DMS153 treated with DMSO at 0.1 percent for 48 hours (cell line): ENCODE measurements around the gene FMNL2.
"Not testable (repeated sequence)": the region's sequence is repeated elsewhere in the genome, so short reads cannot be mapped to it uniquely, and the experiment has no call there.

ENCODE experiments used
- DNase-seq: peaks from one replicate; lab custom pipeline; 2025; ENCODE audit not compliant: unreplicated experiment; lab: John Stamatoyannopoulos, UW

Gene FMNL2

DNA sequence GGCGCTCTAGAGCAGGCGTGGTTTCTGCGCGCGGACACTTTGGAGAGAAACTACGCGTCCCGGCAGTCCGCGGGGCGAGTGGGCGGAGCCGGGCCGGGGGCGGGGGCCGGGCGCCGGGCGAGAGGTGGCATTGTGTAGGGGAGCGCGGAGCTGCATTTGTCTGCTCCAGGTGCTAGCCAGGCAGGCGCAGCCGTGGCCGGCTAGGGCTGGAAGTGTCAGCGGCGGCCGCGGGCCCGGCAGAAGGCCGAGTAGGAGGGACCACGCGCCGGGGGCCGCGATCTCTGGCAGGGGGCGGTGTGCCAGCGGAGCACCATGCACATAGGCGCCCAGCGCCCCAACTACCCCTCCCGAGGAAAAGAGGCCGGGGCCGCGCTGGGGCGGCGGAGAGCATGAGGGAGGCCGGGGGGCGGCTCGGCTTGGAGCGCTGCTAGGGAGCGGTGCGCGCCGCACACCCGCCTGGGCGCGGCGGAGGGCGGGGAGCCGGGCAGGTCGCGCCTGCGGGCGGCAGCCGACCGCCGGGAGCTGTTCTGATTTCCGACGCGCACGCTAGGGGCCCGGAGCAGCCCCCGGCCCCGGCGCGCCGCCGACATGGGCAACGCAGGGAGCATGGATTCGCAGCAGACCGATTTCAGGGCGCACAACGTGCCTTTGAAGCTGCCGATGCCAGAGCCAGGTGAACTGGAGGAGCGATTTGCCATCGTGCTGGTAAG, at the start of gene FMNL2:
TSS of gene FMNL2 (plus strand) at position 159 of the 710 bp plus-strand sequence.
- peak; percentile 66 for DNase-seq

DNA sequence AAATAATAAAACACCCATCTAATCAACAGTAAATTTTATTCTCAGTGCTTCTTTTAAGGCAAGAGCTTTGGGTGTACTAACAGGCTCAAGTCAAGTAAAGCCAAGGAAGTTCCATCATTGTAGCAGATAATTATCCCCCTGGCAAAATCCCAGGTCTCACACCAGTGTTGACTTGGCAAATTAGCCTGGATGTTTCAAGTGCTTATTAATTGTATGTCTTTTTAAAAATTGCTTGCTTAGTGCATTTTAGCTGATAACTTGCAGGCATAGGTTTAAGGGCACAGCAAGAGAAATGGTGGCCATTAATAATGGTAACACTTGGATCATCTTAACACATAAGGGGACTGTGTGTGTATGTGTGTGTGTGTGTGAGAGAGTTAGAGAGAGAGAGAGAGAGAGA, 42.0 kb upstream of the FMNL2 start:
- no peak for DNase-seq

DNA sequence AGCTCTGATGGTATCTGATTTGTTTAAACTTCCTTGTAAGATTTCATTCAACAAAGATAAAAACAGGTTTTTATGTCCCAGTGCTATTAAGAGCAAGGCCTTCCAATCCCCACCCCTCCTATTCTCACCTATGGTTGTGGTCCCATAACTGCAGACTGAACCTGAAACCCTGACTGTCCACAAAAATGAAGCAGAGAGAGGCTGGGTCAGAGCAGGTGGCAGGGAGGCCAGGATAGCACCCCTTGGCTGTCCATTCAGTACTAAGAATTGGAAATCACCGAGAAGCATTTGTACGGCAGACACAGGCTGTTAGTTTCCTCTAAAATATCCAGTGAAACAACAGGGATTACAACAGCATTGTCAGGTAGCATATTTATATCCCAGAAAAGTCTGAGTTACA, 37.3 kb upstream of the FMNL2 start:
- DNase-seq: no peak

DNA sequence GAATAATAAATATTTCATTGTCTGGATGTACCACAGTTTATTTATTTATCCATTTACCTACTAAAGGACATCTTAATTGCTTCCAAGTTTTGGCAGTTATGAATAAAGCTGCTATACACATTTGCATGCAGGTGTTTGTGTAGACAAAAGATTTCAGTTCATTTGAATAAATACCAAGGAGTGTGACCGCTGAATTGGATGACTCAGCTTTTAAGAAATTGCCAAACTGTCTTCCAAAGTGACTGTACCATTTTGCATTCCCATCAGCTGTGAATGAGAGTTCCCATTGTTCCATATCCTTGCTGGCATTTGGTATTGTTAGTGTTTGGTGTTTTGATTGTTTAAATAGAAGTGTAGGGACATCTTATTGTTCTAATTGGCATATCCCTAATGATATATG, 36.2 kb upstream of the FMNL2 start:
- no peak for DNase-seq

DNA sequence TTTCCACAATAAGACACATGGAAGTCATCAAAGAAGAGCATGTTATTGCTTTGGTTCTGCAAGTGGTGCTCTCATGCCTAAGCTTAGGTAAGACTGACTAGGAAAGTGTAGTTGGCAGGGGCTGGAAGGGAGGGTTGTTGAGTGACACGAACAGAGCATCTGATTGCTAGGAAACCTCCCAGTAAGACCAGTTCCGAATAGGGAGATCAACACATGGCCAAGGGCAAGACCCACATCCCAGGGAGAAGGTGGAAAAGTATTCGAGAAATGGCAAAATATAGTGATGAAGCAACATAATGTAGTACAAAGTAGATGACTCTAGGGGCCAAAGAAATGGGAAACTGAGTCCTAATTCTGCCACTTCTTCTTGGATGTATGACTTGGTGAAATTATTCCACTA, 33.8 kb upstream of the FMNL2 start:
- no peak for DNase-seq

GRCh38 chr2:152303951-152304350, 31.0 kb upstream of the FMNL2 start:
- no peak for DNase-seq

GRCh38 chr2:152304836-152305235, 30.1 kb upstream of the FMNL2 start:
- DNase-seq: no peak

GRCh38 chr2:152307863-152308262, 27.1 kb upstream of the FMNL2 start:
- DNase-seq: no peak

DNA sequence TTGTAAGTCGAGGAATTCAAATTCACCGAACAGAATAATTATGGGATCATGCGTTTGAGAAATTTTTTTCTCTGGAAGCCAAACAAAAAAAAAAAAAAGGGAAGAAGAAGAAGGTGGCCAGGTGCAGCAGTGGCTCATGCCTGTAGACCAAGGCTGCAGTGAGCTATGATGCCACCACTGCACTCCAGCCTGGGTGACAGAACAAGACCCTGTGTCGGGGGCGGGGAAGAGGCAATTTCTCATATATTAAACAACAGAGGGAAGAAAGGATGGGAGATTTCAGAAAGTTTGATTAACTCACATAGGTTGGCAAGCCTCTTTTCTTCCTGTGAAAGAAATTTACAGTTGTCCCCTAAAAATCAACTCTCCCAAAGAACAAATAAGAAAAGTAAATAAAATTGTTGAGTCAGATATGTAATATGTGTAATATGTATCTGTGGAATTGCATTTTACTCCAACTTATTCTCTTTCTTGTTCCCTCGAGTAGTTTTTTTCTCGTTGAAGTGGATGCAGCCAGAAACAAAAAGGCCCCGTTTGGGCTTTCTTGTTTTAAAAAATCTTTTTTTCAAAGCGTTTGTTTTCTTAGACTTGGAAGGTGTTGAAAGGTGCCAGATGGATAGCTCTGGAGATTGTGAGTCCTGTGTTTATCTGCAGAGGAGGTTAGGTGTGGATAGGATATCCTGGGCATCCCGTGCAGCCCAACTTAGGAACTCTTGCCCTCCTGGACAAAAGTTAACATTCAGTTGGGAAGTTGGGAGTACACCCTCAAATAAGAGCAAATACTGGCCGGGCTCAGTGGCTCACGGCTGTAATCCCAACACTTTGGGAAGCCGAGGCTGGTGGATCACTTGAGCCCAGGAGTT, 25.4 kb upstream of the FMNL2 start:
- no peak for DNase-seq

DNA sequence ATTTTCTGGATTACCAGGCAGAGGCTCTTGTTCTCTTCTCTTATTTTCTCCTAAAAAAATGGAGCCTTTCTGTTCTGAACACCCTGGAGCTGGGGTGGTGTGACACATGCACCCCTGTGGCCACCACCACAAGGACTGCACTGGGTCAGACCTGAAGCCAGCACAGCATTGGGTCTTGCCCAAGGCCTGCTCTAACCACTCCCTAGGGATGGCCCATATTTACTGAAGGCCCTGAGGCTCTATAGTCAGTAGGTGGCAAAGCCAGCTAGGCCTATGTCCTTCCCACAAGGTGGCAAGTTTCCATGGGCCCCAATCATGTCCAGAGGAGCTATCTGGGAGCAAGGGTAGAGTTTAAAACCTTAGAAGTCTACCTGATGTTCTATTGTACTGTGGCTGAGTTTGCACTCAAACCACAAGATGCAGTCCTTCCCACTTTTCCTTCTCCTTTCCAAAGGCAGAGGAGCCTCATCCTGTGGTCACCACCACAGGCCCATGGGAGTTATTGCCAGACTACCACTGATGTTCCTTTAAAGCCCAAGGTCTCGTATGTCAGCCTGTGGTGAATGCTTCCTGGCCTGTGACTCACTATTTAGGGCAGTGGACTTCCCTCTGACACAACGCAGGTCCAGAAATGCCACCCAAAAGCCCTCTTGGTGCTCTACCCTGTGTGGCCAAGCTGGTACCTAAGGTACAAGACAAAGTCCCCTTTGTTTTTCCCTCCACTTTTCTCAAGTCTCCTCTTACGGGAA, 15.0 kb upstream of the FMNL2 start:
- DNase-seq: no peak

- no peak for DNase-seq
These were observed 14.2 kb upstream of the FMNL2 start for GRCh38 chr2:152320814-152321213.

DNA sequence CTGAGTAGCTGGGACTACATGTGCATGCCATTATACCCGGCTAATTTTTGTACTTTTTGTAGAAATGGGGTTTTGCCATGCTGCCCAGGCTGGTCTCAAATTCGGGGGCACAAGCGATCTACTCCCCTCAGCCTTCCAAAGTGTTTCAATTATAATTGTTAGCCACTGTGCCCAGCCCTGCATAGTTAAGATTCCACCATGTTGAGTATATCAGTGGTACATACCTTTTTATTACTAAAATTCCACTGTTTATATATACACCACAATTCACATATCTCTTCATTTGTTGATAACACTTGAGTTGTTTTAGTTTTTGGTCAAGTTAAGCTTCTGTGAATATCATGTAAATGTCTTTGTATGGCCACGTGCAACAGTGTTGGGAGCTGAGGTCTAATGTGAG, 12.8 kb upstream of the FMNL2 start:
- DNase-seq: no peak

GRCh38 chr2:152325126-152325525, 9.8 kb upstream of the FMNL2 start:
- DNase-seq: not testable (repeated sequence)

DNA sequence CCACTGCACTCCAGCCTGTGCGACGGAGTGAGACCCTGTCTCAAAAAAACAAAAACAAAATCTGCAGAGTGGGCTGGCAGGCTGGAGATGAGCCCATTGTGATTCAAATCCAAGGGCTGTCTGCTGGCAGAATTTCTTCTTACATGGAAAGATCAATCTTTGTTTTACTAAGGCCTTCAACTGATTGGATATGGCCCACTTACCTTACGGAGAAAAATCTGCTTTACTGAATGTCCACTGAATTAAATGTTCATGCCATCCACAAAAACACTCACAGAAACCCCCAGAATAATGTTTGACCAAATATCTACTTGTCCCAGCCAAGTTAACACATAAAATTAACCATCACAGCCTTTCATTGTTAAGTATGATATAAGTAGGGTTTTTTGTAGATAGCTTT, 8.3 kb upstream of the FMNL2 start:
- DNase-seq: no peak

- no peak for DNase-seq
These were observed 7.0 kb upstream of the FMNL2 start for GRCh38 chr2:152328013-152328412.

DNA sequence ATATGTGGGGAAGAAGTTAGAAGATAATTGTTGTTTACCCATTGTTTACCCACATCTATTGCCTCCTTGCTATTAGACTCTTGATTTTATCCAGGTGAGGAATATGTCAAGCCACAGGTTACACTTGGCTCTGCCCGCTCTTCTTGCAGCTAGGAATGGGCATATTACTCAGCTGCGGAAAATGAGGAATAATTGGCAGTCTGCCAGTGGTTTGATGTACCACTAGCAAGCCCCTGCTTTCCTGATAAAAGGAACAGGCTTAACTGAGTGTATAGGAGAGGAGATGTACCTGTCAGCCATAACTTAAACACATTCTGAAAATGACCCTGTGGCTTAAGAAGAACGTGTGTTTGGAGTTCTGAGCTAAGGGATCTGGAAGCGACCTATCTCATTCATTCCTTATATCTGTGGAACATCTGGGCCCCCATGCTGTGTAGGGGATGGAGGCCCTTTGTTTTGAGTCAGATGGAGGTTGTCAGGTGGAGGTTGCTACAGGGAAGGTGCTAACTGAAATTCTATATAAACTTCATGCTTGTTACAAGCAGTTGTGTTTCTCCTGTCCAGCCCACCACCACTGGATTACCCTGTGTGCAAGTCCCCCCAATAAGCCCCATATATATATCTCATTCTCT, 4.6 kb upstream of the FMNL2 start:
- no peak for DNase-seq

- DNase-seq: no peak
These were observed 316 bp upstream of the FMNL2 start for GRCh38 chr2:152334701-152335015.

- DNase-seq: no peak
These were observed 748 bp downstream of the FMNL2 start for GRCh38 chr2:152335726-152336118.

GRCh38 chr2:152336119-152336853, 1.3 kb downstream of the FMNL2 start:
- DNase-seq: no peak

DNA sequence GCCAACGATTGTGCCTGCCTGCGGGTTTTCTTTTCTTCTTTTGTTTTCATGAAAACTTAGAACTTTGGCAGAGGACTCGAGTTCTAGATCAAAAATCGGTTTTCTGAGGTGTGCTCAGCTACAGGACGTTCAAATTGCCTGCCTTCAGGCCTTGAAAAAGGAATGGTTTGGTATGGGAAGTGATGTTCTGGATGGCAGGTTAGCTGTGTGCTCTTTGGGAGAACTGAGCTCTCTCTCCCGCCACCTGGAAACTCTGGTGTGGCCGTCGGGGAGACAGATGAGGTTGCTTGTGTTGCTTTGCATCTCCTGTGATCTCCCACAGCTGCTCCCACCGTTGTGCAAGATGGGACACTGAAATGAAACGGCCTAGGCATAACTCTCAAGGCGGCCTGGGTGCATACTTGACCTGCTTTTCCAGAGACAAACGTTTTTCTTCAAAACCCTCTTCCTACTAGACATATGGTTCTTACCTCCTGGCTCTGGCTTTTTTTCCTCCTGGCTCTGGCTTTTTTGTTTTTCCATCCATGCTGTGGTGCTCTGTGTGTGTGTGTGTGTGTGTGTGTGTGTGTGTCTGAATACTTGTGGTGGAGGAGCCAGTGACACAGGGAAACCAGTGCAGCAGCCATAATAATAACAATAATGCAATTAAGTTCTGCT, 2.0 kb downstream of the FMNL2 start:
- peak; percentile 14 for DNase-seq
